ENCODE measurements around the gene C20orf144.
"Not testable (repeated sequence)": the region's sequence is repeated elsewhere in the genome, so short reads cannot be mapped to it uniquely, and the experiment has no call there.

Gene C20orf144

DNA sequence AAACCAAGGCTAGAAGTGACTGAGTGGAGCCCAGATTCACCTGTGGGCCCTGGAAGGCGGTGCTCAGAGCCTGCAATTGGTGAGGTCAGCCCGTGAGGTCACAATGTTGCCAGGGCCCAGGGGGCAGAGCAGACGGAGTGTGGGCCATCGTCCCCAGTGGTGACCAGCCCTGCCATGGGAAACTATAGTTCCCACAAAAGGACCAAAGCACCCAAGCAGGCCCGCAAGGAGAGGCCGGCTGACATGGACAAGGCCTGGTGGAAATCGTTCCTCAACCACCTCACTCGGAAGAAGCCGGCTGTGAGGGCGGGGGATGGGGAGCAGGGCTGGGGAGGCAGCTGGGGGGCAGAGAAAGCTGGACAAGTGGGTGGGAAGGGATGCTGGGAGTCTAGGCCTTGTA is at the start of gene C20orf144:
Gene C20orf144, plus strand, starts transcription at position 156 of the 400 bp plus-strand sequence. Its CDS starts 19 bp downstream, at position 175.
- DNase-seq: no peak

DNA sequence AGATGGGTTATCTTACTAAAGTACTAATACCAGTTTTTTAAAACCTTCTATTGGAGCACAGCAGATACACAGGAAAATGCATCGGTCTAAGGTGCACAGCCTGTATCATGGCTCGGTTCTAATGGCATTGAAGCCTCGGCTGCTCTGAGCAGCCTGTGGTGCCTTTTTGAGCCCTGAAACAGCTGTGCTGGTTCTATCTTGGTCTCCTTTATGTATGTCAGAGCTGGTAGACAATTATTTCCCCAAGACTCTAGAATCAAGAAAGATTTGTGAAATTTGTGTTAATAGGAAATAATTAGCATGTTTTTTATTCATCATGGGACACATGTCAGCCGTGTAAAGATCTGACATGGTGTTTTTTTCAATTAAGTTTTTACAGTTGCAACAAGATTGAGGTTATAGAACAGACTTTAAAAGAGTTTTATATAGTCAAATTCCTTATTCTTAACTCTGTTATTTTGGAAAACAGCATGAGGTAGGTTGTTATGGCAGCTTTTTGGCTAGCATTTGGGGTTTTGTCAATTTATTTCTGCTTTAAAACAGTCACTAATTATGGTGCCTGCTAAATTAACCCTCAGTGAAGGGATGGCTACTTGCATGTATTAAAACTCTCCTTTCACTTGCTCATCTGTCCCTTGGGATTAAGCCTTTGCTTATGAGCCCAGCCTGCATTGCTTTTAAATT is 40.3 kb upstream of the C20orf144 start:
- no peak for DNase-seq

DNA sequence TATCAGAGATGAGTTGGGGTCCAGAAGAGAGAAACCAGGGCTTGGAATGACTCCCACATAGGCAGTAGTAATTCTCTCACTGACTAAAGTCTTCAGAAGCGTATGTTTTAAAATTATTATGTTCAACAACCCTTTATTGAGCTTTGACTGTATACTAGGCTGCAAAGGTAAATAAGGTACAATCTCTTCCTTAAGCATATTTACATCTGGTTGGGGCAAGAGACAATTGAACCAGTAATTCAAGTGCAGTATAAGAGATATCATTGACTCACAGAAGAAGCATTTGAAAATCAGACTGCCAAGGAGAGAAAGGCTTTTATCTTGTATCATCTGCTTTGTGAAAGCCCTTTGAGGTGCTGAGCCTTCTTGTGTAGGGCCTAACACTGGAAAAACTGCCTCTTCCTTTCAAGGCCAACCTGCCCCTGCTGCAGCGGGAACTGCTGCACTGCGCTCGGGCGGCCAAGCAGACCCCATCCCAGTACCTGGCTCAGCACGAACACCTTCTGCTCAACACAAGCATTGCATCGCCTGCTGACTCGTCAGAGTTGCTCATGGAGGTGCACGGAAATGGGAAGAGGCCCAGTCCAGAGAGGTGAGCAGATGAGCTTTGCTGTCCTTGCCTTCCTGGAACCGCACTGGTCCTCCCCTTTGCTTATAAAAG is 39.3 kb upstream of the C20orf144 start:
- no peak for DNase-seq

DNA sequence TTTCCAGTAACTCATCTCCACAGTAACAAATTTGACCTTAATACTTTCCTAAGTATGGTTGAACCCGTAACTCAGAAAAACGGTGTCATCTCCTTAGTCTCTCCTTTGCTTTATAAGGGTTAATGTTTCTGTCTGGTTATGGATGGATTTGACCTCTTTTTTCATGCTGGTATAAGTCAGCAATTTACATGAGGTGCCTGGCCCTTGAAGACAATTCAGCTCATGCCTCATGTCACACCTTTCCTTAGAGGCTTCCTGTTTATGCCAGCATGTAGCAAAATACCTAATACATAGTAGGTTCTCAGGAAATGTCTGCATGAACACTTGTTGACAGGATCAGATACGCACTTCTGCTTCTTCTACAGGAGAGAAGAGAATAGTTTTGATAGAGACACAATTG is 37.7 kb upstream of the C20orf144 start:
- DNase-seq: no peak

DNA sequence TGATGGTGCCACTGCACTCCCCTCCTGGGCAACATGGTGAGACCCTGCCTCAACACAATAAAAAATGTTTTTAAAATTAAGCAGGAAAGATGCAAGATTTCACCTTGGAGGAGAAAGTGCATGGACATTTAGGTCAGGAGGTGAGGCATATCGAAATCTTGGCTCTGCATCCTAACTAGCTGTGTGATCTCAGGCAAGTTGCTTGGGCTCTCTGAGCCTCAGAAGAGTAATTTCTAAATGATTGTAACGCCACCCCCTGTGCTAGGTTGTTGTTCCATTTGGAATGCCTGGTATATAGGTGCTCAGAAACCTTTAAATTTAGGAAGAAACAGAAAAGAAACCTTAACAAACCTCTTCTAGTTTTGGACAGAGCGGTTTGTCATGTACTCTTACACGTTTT is 35.9 kb upstream of the C20orf144 start:
- no peak for DNase-seq

DNA sequence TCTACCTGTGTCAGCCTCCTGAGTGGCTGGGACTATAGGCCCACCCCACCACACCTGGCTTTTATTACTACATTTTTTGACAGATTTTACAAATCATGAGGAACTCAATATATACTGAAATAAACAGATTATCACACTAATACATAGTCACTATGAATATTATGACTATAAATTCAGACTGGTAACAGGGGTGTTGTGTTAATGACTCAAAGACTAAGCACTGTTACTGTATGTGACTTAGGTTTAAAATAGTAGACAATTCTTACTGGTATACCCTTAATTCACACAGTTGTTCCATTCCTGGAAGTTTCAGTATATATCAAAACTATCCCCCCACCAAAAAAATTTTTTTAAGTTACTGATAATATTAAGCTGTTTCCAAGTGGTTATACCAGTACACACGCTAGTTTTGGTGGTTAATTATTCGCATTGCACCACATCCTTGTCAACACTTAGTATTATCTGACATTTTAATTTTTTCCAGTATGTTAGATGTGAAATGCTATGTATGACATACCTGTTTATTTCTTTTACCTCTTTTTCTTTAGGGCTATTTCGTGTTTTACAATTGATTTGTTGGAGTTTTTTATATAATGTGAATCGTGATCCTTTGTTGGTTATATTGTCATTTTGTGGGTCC is 34.4 kb upstream of the C20orf144 start:
- no peak for DNase-seq

DNA sequence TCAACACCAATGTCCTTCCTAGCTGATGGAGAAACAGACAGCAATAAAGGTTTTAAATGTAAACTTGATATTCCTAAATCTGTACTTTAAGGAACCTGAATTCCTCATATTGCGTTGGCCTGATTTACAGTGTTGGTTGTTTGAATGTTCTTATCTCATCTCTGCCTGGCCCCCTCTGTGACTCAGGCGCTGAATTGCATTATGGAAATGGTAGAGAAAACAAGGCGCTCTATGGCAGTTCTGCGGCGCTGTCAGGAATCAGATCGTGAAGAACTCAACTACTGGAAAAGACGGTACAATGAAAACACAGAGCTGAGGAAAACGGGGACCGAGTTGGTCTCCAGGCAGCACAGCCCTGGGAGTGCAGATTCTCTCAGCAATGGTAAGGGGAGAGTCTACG is 32.6 kb upstream of the C20orf144 start:
- no peak for DNase-seq

DNA sequence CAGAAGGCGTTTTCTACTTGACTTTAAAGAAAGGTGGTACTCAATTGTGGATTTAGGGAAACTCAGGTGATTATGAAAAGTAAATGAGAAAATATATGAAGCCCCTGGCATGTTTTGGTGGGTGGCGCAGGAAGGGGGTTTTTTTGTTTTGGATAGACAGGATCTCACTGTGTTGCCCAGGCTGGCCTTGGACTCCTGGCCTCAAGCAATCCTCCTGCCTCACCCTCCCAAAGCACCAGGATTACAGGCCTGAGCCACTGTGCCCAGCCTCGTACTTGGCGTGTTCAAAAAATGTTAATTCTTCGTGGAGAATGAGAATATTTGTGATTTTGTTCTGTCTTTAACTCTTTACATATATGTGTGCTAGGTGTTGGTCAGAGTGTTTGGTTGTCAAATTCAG is 32.1 kb upstream of the C20orf144 start:
- no peak for DNase-seq

DNA sequence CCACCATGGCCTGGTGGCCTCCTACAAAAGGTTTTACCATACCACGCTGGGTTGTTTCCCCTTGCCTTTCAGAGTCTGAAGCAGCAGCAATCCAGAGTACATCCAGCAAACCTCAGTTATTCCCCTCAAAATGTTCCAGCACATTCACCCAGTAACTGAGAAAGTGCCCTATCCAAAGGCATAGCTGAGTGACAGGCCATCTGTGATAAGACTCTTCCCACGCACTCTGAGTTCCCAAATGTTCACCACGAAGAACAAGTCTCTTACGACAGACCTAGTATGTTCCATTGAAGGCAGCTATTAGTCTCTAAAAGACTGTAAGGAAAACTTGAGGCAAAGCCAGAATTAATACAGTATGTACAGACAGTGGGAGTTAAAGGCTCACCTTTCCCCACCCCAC is 31.6 kb upstream of the C20orf144 start:
- DNase-seq: no peak

DNA sequence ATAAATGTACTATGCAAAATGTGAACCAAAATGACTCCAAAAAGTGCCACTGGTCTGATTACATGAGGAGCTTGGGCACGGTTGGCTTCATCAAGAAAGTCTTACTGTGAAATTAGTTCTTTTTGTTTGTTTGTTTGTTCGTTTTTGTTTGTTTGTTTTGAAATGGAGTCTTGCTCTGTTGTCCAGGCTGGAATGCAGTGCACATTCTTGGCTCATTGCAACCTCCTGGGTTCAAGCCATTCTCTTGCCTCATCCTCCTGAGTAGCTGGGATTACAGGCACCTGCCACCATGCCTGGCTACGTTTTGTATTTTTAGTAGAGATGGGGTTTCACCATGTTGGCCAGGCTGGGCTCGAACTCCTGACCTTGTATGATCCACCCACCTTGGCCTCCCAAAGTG is 30.2 kb upstream of the C20orf144 start:
- not testable (repeated sequence) for DNase-seq

DNA sequence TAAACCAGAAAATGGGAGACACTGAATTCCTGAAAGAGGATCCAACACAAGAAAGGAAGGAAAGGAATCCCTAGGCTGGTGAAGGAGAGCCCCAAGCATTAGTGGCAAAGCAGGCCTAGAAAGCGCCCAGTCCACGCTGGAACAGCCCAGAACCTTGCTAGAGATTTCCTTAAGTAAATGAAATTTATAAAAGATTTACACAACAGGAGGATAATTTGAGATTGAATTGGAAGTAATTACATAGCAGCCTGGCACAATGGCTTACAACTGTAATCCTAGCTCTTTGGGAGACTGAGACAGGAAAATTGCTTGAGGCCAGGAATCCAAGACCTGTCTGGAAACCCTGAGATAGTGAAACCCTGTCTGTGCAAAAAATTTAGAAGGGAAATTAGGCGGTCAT is 26.8 kb upstream of the C20orf144 start:
- no peak for DNase-seq

DNA sequence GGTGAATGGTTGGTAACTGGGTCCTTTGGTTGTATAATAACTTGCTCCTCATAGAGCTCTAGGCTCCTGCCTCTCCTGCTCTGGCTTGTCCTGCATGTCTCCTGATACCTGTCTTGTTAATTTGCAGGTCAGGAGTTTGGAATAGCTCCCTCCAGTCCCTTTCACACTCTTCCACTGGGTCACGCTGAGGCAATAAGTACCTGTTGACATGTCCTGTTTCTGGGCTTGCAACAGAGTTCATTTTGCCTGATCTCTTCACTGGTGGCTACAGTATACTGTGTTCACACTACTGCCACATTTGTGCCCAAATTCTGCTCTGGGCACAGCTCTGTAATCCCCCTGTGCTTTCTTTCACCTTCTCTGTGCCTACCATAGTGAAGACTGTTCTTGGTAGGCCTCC is 25.4 kb upstream of the C20orf144 start:
- DNase-seq: no peak

DNA sequence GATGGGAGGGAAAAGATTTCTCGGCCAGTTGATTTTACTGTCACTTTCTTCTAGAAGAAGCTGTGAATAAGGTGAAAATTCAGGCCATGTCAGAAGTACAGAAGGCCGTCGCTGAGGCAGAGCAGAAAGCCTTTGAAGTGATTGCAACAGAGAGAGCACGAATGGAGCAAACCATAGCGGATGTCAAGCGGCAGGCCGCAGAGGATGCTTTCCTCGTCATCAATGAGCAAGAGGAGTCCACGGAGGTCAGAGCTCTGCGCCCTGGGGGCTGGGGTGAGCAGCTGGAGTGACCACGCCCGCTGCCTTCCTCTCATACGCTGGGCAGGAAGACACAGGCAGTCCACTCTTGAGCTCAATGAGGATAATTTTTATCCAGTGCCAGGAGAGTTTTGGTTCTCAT is 21.8 kb upstream of the C20orf144 start:
- DNase-seq: no peak

DNA sequence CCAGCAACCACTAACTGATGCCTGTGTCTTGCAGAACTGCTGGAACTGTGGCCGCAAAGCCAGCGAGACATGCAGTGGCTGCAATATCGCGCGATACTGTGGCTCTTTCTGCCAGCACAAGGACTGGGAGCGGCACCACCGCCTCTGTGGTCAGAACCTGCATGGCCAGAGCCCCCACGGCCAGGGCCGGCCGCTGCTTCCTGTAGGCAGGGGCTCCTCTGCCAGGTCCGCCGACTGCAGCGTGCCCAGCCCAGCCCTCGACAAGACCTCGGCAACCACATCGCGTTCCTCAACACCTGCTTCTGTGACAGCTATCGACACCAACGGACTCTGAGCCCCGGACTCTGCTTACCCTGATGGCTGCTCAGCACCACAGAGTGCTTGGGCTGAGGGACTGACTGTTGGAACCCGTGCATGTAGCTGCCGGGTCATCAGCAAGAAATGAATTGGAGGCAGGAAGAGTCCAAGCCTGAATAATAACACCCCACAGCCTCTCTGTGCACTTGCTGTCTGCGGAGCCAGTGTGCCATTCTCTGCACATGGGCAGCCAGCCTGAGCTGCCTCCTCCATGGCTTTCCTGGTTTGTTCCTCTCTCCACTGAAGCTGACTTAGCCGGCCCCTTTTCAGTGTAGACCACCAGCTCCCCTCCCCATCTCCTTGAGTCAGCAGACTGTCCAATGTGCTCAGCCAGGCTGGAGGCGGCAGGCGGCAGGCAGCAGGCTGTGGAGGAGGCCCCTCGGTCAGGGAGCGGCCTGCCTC is 17.6 kb upstream of the C20orf144 start:
- DNase-seq: no peak

DNA sequence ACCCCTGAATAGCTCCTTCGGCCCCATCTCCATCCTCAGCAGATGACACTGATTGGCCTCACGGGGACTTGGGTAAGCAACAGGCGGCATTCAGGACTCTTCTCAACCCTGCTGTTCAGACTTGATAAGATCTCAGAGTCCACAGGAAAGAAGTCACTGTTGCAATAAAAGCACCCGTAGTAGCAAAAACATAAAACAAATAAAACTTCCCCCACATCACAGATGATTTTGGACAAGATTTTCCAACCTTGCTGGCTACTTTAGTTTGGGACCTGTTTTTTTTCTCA is 17.1 kb upstream of the C20orf144 start:
- no peak for DNase-seq

DNA sequence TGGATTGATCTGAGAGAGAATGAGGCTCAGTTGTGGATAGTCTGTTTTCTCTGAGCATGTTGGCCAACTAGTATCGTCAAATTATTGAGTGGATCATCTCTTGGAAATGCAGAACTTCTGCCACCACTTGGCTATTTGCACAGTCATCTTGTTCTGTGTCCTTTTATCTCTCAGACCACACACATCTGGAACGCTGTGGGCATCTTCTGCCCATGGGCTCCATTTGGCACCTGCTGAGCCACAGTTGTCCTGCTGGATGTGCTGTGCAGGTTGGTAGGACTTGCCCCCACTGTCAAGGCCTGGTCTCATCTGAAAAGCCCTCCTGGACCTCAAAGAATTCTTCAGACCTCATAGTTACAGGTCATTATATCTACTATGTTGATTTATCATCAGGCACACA is 16.7 kb upstream of the C20orf144 start:
- DNase-seq: no peak

DNA sequence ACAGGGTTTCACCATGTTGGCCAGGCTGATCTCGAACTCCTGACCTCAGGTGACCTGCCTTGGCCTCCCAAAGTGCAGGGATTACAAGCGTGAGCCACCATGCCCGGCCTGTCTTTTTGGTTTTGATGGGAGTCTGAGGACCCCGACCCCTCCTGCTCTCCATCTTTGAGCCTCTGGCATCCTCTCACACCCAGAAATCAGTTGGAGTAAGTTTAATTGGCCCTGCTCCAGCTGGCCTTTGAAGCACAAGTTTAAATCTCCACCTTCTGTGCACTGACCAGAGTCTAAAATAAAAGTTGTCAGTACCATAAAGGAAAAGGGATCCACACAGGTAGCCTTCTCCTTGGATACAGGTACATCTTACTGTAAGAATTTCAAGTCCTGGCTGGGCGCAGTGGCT is 15.9 kb upstream of the C20orf144 start:
- no peak for DNase-seq

DNA sequence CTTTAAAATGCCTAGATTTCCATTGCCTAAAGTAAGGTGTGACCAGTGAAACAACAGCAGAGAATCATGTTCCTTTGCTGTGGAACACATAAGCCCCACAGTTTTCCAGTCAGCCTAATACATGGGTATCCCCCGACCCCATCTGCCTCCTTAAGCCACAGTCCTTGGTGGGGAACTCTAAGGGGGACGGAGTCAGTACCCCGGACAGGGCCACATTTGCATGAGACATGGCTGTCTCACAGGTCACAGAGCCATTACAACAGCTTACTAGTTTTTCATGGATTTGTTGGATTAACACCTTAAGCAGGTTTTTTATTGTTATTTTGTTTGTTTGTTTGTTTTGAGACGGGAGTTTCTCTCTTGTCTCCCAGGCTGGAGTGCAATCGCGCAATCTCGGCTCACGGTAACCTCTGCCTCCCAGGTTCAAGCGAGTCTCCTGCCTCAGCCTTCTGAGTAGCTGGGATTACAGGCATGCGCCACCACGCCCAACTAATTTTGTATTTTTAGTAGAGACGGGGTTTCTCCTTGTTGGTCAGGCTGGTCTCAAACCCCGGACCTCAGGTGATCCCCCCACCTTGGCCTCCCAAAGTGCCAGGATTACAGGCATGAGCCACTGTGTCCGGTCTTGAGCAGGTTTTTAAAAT is 15.0 kb upstream of the C20orf144 start:
- not testable (repeated sequence) for DNase-seq

DNA sequence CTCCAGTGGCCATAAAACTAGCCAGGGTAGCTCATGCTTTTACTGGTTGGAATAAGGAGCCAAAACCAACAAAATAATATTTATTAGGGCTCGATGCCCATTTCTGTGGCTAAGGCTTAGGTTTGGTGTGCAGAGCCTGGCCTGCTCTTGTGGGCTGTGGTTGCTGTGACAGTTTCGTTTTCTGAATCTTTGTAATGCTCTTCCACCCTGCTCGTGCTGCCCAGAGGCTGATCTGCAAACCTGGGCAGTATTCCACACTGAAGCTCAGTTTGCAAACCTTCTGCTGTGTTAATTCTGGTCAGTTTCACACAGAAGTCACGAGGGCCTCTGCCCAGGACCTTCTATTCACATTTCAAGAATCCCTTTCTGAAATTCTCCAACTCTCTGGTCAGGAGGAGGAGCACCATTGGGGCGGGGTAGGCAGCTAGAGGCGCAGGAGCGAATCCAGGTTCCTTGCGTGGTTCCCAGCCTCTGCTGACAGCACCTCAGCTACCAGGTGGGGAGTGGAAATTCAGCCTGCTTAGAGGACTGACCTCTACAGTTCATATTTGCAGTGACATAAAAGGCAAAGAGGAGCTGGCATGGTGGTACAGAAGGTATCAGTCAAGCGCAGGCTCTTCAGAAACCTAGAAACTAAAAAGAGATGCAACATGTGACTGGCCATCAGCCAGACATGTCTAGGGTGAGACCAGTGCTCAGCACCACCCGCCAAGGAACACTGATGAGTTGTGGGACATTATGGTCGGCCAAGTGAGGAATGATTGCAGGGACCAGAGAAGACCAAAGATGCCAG is 14.3 kb upstream of the C20orf144 start:
- DNase-seq: peak in 1 of 14 donors; percentile 22

DNA sequence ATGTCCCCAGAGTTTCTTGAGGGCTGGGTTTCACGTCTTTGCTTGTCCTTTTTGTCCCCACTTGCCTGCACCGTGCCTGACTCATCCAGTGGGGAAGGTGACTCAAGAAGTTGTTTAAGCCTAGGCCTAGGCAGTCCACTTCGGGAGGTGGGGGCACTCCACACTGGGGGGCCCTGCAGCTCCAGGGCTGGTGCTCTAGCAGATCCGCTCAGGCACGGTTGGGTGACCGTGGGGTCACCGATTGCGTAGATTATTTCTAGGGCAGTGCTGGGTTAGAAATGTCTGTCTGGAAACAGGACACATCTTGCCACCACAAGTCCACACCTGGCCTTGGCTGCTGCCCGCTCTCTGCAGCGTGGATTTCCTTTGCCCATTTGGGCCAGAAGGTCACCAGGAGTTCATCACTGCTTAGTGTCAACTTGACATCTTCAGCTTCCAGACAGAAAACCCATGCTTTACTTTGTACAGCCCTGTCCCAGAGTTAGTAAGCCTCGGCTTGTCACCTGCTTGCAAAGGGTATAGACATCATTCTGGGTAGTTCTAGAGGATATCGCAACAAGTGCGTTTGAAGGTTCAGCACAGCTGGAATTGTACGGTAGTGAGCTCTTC is 13.6 kb upstream of the C20orf144 start:
- no peak for DNase-seq

DNA sequence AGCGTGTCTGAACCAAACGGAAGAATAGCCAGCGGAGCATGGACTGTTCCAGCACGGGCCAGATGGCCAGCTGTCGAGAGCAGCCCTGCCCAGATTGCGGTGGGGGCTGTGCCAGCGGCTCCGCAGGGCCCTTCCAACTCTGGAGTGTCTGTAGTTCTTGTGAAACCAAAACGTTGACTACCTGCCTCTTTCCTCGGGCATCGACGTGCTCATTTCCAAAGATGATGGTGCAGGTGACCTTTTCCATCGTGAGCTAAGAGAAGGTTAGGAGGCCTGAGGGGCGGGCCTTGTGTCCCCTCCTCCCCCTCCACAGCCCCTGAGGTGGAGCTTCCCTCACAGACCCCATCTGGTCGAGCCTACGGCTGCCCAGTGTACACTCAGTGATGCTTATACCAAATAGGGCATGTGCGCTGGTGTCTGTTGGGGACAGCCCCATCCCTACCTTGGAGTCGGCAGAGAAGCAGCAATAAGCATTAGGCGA is 12.9 kb upstream of the C20orf144 start:
- DNase-seq: peak in 8 of 14 donors; percentile 14 to 49 (median 22)
